BLaER1 treated with 17β-estradiol and CSF1 and Interleukin-3, amounts not matched to agents 10 nM and 100 nM (cell line): ENCODE measurements around the gene CD226.
"Not testable (repeated sequence)": the region's sequence is repeated elsewhere in the genome, so short reads cannot be mapped to it uniquely, and the experiment has no call there.

Source experiments
- H3K27ac ChIP-seq, 11 experiments: shearing (Covaris generic); formaldehyde crosslinking; 2 replicates each; pipeline ENCODE4 v1.8.1; 2022
- H3K27me3 ChIP-seq, 11 experiments: shearing (Covaris generic); formaldehyde crosslinking; 2 replicates each; pipeline ENCODE4 v1.8.1; 2022
- H3K36me3 ChIP-seq, 11 experiments: shearing (Covaris generic); formaldehyde crosslinking; 2 replicates each; pipeline ENCODE4 v1.8.1; 2022
- H3K4me1 ChIP-seq, 10 experiments: shearing (Covaris generic); formaldehyde crosslinking; 2 replicates each; pipeline ENCODE4 v1.8.1; 2022
- H3K4me2 ChIP-seq, 11 experiments: shearing (Covaris generic); formaldehyde crosslinking; 2 replicates each; pipeline ENCODE4 v1.8.1; 2022
- H3K4me3 ChIP-seq, 10 experiments: shearing (Covaris generic); formaldehyde crosslinking; 2 replicates each; pipeline ENCODE4 v1.8.1; 2022
- H3K9ac ChIP-seq, 11 experiments: shearing (Covaris generic); formaldehyde crosslinking; 2 replicates each; pipeline ENCODE4 v1.8.1; 2022
- H3K9me3 ChIP-seq, 11 experiments: shearing (Covaris generic); formaldehyde crosslinking; replicated peaks in 1 of 11; 2 replicates each; pipeline ENCODE4 v1.8.1; 2022
- H4K20me1 ChIP-seq, 11 experiments: shearing (Covaris generic); formaldehyde crosslinking; 2 replicates each; pipeline ENCODE4 v1.8.1; 2022
- Cebpa-rat ChIP-seq, 11 experiments: shearing (Covaris generic); IDR thresholded peaks; 2 replicates each; pipeline ENCODE4 v1.8.1; 2022

The CD226 gene

GRCh38 chr18:69936191-69936558 is 11.5 kb downstream of the CD226 start:
- Histone ChIP-seq H3K27ac (no peak overlapping the region), H4K20me1 (no peaks in the 10 kb centered on the region), H3K27me3 (no peaks in the 10 kb centered on the region), H3K9me3 (peaks cover 0 to 9% (median 0%) of the 10 kb centered on the region in 11 experiments; a peak in 6 of 22 replicates), H3K9ac (no peak overlapping the region), H3K4me1 (peaks cover 4 to 9% (median 7%) of the 10 kb centered on the region in 10 experiments; a peak in 15 of 20 replicates), H3K36me3 (no peaks in the 10 kb centered on the region), H3K4me3 (no peak overlapping the region), H3K4me2 (peak overlapping the region in 1 of 11 experiments; percentile 38; a peak in 2 of 22 replicates)
- no peak for TF ChIP-seq Cebpa-rat (IDR thresholded peaks at IDR 0.05)

DNA sequence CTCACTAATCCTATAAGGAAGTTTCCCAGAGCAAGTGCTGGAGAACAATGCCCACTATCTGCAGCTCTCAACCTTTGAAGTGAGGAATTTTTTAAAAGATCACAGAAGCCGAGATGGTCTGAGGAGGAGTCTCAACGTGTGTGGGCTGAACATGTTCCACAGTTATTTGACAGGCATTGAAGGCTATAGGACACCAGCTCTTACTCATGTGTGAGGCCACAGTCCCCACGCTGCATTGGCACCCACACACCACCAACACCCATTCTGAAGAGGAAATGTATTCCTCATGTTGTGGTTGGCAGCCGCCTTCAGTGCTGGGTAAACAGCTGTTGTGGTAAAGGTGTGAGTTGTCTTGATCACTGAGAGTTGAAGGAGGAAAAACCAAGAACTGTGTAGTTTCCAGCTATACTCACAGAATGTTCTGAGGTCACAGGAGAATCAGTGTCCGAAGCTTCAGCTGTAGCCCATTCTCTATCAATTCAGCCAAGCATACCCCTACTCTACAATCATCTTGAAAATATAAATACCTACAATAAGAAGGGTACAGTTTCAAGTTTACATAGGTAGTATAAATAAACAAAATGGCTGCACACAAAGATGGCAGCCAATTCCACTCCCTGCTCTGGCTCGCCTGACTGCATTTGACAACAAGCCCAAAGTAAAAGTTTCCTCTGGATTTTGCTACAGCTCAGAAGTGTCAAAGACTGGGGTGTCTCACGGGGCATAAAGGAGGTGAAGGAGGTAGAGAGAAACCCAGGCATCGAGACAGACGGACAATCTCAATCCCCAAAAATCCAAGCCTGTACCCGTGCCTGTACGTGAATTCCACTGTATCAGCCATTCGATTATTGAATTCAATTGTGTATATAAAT is 12.1 kb downstream of the CD226 start:
- Histone ChIP-seq H3K4me2 (peak overlapping the region in 9 of 11 experiments; percentile 6 to 52 (median 26); a peak in 11 of 22 replicates), H3K9me3 (peaks cover 0 to 3% (median 0%) of the 10 kb centered on the region in 11 experiments; a peak in 1 of 22 replicates), H3K4me1 (peaks cover 4 to 9% (median 7%) of the 10 kb centered on the region in 10 experiments; a peak in 15 of 20 replicates), H3K9ac (no peak overlapping the region), H3K36me3 (no peaks in the 10 kb centered on the region), H4K20me1 (no peaks in the 10 kb centered on the region), H3K4me3 (no peak overlapping the region), H3K27me3 (no peaks in the 10 kb centered on the region), H3K27ac (no peak overlapping the region)
- no peak for TF ChIP-seq Cebpa-rat (IDR thresholded peaks at IDR 0.05)

DNA sequence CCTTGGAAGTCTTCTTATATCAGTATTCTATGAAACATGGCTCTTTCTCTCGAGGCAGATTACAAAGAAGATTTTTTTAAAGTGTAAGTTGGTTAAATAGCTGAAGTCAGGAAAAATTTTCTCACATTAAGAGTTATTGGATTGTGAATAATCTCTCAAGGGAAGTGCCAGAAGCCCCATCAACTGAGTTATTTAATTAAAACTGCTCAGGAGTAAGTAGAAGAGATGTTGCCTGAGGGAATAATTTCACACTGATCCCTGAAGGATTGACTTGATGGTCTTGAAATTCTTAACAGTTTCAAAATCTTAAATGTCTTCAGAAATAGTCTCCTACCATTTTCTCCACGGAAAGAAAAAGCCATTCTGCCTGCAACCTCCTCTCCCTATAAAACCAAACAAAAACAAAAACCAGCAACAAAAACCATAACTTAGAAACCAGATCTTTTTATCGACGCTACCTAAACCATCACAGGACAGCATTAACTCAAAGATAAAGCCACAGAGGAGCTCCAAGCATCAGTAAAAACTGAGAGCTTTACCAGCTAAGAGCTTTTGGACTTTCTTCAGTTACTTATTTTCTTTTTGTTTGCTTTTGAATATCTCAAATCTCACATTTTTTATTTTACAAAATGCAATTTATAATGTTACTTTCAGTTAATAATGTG is 12.9 kb downstream of the CD226 start:
- no peaks in the 10 kb centered on the region for H3K9me3 ChIP-seq
- H3K27ac ChIP-seq: no peak overlapping the region
- H3K36me3 ChIP-seq: no peaks in the 10 kb centered on the region
- no peaks in the 10 kb centered on the region for H3K27me3 ChIP-seq
- TF ChIP-seq Cebpa-rat (IDR thresholded peaks at IDR 0.05): no peak
- H3K9ac ChIP-seq: no peak overlapping the region
- H3K4me3 ChIP-seq: no peak overlapping the region
- no peak overlapping the region for H3K4me2 ChIP-seq
- H3K4me1 ChIP-seq: peaks cover 4 to 9% (median 7%) of the 10 kb centered on the region in 10 experiments; a peak in 15 of 20 replicates
- H4K20me1 ChIP-seq: no peaks in the 10 kb centered on the region

DNA sequence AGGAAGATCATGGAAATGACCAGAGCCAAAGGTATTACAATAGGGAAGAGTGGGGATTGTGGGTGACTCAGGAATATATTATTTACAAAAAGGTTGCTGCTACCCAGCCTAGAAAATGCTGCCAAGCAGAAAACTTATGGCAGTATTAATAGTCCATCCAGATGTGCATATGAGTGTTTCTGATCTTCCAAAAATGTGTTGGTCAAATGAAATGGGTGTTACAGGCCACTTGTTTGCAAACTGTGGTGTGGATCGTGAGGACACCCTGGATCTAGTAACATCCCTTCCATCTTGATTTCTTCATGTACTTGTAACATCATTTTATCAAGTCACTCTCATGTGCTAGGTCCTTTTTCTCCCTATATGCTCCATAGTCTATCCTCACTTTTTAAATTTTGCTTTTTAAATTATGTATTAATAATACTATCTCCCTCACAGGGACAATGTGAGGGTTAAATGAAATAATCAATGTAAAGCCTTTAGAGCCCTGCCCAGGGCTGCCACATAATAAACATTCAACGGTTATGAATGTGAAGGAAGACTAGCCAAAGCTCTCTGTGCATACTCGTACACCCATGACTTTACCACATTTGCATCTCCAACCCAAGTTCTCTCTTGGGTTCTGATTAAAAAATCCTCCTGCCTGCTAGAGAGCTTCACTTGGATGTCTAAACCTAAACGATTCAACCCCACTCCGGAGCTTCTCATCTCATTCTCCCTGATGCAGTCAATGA is 18.5 kb downstream of the CD226 start:
- H3K9me3 ChIP-seq: no peaks in the 10 kb centered on the region
- no peaks in the 10 kb centered on the region for H3K27me3 ChIP-seq
- TF ChIP-seq Cebpa-rat (IDR thresholded peaks at IDR 0.05): no peak

GRCh38 chr18:69916412-69916811 is 31.3 kb downstream of the CD226 start:
- Histone ChIP-seq H3K9me3 (no peaks in the 10 kb centered on the region), H4K20me1 (no peaks in the 10 kb centered on the region), H3K27me3 (no peaks in the 10 kb centered on the region), H3K27ac (no peak overlapping the region), H3K4me1 (no peaks in the 10 kb centered on the region), H3K4me2 (no peak overlapping the region), H3K4me3 (no peak overlapping the region), H3K36me3 (no peaks in the 10 kb centered on the region), H3K9ac (no peak overlapping the region)
- no peak for TF ChIP-seq Cebpa-rat (IDR thresholded peaks at IDR 0.05)

More for the DNA sequence above, 18.5 kb downstream of the CD226 start:
- Histone ChIP-seq H3K27ac (no peak overlapping the region), H3K4me3 (no peak overlapping the region), H3K9ac (no peak overlapping the region), H3K36me3 (no peaks in the 10 kb centered on the region), H4K20me1 (no peaks in the 10 kb centered on the region), H3K4me1 (no peaks in the 10 kb centered on the region), H3K4me2 (no peak overlapping the region)

- H3K36me3 ChIP-seq: no peaks in the 10 kb centered on the region
- no peaks in the 10 kb centered on the region for H3K9me3 ChIP-seq
- peaks cover 0 to 8% (median 0%) of the 10 kb centered on the region in 10 experiments; a peak in 4 of 20 replicates for H3K4me1 ChIP-seq
- H3K4me2 ChIP-seq: no peak overlapping the region
- no peak overlapping the region for H3K27ac ChIP-seq
- no peak for TF ChIP-seq Cebpa-rat (IDR thresholded peaks at IDR 0.05)
- H3K9ac ChIP-seq: no peak overlapping the region
- H3K4me3 ChIP-seq: no peak overlapping the region
- no peaks in the 10 kb centered on the region for H3K27me3 ChIP-seq
- H4K20me1 ChIP-seq: no peaks in the 10 kb centered on the region
Observed at GRCh38 chr18:69908838-69909237, 38.8 kb downstream of the CD226 start.

- H3K9ac ChIP-seq: no peak overlapping the region
- H3K4me3 ChIP-seq: no peak overlapping the region
- H4K20me1 ChIP-seq: no peaks in the 10 kb centered on the region
- no peak overlapping the region for H3K4me2 ChIP-seq
- TF ChIP-seq Cebpa-rat (IDR thresholded peaks at IDR 0.05): no peak
- no peak overlapping the region for H3K27ac ChIP-seq
- H3K9me3 ChIP-seq: no peaks in the 10 kb centered on the region
- no peaks in the 10 kb centered on the region for H3K36me3 ChIP-seq
- peaks cover 0 to 8% (median 0%) of the 10 kb centered on the region in 10 experiments; a peak in 4 of 20 replicates for H3K4me1 ChIP-seq
- H3K27me3 ChIP-seq: no peaks in the 10 kb centered on the region
Observed at GRCh38 chr18:69906765-69907164, 40.9 kb downstream of the CD226 start.

DNA sequence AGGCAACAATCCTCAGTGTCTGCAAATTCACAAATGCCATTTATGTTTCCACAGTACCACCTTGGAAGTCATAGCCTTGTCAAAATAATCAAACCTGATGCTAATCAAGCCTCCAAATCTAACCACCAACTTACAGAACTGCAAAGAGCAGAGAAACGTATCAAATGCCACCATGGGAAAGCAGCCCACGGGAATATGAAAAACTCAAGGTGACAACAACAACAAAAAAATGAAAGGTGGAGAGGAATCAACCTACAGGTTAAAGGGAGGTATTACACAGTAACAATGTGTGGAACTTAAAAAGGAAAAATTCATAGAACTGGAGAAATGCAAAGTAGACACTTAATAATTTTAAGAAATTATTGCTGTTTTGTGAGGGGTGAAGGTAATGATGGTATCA is 46.7 kb downstream of the CD226 start:
- H3K36me3 ChIP-seq: no peaks in the 10 kb centered on the region
- H3K4me2 ChIP-seq: no peak overlapping the region
- H3K9me3 ChIP-seq: peaks cover 0 to 5% (median 0%) of the 10 kb centered on the region in 11 experiments; a peak in 1 of 22 replicates
- no peaks in the 10 kb centered on the region for H4K20me1 ChIP-seq
- no peak overlapping the region for H3K27ac ChIP-seq
- H3K9ac ChIP-seq: no peak overlapping the region
- no peak for TF ChIP-seq Cebpa-rat (IDR thresholded peaks at IDR 0.05)
- H3K27me3 ChIP-seq: no peaks in the 10 kb centered on the region
- H3K4me1 ChIP-seq: peaks cover 0 to 14% (median 2%) of the 10 kb centered on the region in 10 experiments; a peak in 8 of 20 replicates
- no peak overlapping the region for H3K4me3 ChIP-seq

DNA sequence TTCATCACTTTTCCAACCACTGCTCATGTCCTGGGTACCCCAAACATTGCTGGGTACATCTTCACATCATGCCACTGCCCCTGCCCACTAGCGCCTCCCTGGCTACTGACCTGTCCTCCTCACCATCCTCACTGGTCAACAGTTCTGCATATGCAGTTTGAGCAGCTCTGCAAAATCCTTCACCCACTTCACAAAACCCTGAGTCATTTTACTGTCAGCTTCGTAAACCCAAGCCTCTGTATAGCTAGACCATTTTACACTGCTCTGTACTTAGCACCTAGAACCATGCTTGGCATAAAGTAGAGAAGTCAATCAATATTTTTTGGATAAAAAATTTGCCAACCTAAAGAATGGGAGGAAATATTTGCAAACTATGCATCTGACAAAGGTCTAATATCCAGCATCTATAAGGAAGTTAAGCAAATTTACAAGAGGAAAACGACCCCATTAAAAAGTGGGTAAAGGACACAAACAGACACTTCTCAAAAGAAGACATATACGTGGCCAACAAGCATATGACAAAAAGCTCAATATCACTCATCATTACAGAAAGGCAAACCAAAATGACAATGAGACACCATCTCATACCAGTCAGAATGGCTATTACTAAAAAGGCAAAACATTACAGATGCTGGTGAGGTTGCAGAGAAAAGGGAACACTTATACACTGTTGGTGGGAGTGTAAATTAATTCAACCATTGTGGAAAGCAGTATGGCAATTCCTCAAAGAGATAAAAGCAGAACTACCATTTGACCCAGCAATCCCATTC is 48.3 kb downstream of the CD226 start:
- not testable (repeated sequence) for H3K9ac ChIP-seq, H3K4me2 ChIP-seq, H3K27ac ChIP-seq, H3K27me3 ChIP-seq, H3K4me3 ChIP-seq, H4K20me1 ChIP-seq, H3K36me3 ChIP-seq, H3K4me1 ChIP-seq, H3K9me3 ChIP-seq
